Pulmonary artery endothelial cell (primary cell): ENCODE results near the gene DMTF1. TPM values are rescaled to one million over a fixed set of nuclear protein-coding genes. Genes with fewer than 3 reads are reported as not detected.
"Not testable (repeated sequence)": the region's sequence is repeated elsewhere in the genome, so short reads cannot be mapped to it uniquely, and the experiment has no call there.

ENCODE experiments used
- DNase-seq: peaks from one replicate; pipeline ENCODE4 v3.0.0-alpha.2; 2011; ENCODE audit warnings: low read depth, low spot score
- total RNA-seq: library from RNA; depleted of rRNA; stranded (reverse); fragments of >200 nt; gene quantifications from 2 replicates; pipeline ENCODE4 v1.2.3, GENCODE V29; 2014

Gene DMTF1
- total RNA-seq, 1 donor from 2014 or later = 36.3 TPM

GRCh38 chr7:87193912-87194311 is 41.7 kb downstream of the DMTF1 start:
- no peak for DNase-seq

- no peak for DNase-seq
Measured at GRCh38 chr7:87199241-87199640, 47.0 kb downstream of the DMTF1 start.

- DNase-seq = no peak
Measured at GRCh38 chr7:87199700-87200450, 47.6 kb downstream of the DMTF1 start.

- DNase-seq = no peak
Measured at GRCh38 chr7:87202208-87202607, 50.0 kb downstream of the DMTF1 start.

DNA sequence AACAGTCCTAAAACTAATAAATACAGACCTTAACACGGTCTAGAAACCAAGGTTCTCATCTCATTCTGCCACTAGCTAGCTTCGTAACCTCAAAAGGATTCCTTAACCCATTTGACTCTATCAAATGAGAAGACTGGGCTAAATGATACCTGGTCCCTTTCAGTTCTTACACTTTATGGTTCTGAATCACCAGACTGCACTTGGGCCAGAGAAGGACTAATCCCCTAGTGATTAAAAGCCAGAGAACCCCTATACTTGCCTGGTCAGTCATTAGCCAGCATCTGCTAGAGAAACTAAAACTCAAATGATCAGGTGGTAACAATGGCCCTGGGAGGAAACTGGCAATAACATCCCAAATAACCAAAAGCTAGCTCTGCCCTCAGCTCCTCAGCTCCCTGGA is 50.5 kb downstream of the DMTF1 start:
- no peak for DNase-seq

- not testable (repeated sequence) for DNase-seq
Measured at GRCh38 chr7:87203929-87204328, 51.7 kb downstream of the DMTF1 start.

DNA sequence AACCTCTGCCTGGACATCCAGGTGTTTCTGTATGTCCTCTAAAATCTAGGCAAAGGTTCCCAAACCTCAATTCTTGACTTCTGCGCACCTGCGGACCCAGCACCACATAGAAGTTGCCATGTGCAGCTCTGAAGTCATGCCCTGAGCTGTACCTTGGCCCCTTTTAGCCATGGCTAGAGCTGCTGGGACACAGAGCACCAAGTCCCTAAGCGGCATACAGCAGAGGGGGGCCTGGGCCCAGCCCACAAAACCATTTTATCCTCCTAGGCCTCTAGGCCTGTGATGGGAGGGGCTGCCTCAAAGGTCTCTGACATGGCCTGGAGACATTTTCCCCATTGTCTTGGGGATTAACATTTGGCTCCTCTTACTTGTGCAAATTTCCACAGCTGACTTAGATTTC is 52.7 kb downstream of the DMTF1 start:
- DNase-seq = no peak

DNA sequence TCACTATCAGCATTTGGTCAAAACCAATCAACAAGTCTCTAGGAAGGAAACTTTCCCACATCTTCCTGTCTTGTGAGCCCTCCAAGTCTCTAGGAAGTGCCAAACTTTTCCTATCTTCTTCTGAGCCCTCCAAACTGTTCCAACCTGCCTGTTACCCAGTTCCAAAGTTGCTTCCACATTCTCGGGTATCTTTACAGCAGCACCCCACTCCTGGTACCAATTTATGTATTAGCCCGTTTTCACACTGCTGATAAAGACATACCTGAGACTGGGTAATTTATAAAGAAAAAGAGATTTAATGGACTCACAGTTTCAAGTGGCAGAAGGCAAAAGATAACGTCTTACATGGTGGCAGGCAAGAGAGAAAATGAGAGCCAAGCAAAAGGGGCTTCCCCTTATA is 53.4 kb downstream of the DMTF1 start:
- DNase-seq = not testable (repeated sequence)

DNA sequence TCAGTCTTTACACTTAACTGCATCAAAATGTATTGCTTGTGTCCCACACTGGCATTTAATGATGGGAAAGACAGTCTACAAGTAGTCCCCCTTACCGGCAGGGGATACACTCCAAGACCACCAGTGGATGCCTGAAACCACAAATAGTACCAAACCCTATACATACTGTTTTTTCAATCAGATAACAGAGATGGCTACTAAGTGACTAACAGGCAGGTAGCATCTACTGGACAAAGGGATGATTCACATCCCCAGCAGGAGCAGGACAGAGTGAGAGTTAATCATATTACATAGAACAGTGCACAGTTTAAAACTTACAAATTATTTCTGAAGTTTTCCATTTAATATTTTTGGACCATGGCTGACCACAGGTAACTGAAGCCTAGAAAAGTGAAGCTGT is 54.1 kb downstream of the DMTF1 start:
- no peak for DNase-seq

- DNase-seq = no peak
Measured at GRCh38 chr7:87209295-87209924, 57.2 kb downstream of the DMTF1 start.

DNA sequence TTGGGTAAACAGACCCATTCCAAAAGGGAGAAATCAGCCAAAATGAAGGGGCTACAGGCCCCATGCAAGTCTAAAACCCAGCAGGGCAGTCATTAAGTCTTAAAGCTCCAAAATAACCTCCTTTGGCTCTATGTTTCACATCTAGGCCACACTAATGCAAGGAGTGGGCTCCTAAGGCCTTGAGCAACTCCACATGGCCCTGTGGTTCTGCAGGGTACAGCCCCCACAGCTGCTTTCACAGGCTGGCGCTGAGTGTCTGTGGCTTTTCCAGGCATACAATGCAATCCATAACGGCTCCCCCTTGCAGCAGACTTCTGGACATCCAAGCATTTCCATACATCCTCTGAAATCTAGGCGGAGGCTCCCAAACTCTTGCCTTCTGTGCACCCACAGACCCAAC is 58.3 kb downstream of the DMTF1 start:
- DNase-seq = no peak

- DNase-seq = no peak
Measured at GRCh38 chr7:87212498-87212897, 60.2 kb downstream of the DMTF1 start.

GRCh38 chr7:87213252-87213651 is 61.0 kb downstream of the DMTF1 start:
- DNase-seq = no peak

GRCh38 chr7:87213811-87214210 is 61.6 kb downstream of the DMTF1 start:
- no peak for DNase-seq

- no peak for DNase-seq
Measured at GRCh38 chr7:87215046-87215445, 62.8 kb downstream of the DMTF1 start.

DNA sequence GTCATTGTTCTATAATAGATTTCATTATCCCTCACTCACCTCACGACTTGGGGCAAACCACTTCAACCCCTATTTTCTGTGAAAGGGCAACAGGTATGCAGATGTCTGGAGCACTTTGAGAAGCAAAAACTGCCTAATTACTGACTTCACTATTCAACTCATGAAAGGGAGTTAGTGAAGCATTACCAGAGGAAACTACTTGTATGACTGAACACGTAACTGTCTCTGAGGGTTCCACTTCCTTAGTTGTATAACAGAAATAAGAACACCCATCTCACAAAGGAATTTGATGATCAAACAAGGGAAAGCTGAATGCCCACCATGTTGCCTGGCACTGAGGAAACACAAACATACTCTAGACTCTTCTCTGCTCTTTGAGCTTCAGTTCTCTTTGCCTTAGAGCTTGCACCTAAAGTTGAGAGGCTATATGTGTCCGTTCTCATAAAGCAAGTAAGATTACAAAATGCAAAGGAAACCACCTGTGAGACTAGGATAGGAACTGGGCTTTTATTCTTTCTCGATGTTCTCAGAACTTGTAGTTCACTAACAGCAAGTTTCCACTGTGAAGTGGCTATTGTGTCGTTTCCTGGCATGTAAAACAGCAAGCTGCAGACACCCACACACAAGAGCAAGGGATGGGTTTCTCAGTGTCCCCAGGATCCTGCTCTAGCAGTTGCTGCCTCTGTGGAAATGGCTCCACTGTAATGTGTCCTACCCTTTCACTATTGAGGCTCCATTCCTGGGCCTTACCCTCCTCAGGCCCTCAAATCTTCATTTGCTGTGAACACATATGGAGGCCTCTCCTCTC is 64.7 kb downstream of the DMTF1 start:
- no peak for DNase-seq

GRCh38 chr7:87217983-87218653 is 65.9 kb downstream of the DMTF1 start:
- no peak for DNase-seq

DNA sequence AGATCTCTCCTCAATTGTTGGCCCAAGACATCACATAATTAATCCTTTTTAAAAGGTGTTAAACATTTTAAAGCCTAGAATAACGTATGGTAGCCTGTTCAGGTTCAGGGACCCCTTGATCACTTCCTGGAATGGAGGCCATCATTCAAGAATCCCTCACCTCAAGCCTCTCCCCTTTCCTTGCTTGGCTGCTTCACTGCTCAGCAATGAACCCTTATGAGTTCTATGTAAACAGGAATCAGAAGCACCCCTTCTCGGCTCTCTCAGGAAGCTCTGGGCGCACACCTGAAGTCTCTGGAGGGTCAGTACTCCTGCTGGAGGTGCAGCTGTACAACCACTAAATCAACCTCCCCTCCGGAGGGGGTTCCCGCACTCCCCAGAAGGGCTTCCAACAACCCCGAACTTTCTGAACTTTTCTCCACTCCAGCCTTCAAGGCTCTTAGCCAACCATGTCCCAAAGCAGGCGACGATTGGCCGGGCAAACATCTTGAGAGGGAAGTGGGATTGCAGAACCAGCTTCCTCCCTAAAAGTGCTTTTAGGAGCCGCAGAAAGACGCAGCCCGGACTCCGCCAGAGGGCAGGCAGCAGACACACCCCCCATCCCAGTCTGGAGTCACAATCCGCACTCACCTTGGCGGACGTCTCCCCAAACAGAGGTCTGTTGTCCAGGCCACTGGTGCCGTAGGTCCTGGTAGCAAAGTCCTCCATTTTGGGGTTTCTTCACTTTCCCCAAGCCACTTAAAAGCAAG is 66.7 kb downstream of the DMTF1 start:
- no peak for DNase-seq

DNA sequence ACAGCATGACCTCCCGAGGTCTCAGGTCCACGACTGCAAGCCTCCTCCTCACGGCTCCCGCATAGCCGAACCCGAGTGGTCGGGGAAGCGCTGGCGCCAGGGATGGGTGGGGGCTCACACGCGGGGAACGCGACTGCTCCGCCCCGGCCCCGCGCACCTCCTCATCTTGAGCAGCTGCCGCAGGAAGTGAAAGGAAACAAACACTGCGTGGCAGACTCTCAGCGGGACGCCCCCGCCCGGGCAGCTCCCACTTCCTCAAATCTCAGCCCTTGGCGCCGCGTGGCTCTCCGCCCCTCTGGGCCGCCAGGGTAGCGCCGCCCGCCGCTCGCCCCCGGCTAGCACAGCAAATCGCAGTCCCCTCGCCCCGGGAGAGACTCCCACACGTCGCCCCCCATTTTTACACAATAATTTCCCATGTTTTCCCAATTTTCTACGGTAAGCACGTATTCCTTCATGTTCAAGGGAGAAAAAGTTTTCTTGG is 67.3 kb downstream of the DMTF1 start, which contains the start of gene TMEM243:
TSS of gene TMEM243 (minus strand) at position 188 of the 481 bp plus-strand sequence. CDS start 229 bp downstream, outside the sequence.
- peak; percentile 35 for DNase-seq

GRCh38 chr7:87220026-87220733 is 67.9 kb downstream of the DMTF1 start:
- peak; percentile 27 for DNase-seq
